COR-L47 (cell line): ENCODE data around the gene KCTD2.
"Not testable (repeated sequence)": the region's sequence is repeated elsewhere in the genome, so short reads cannot be mapped to it uniquely, and the experiment has no call there.

Source experiments
- DNase-seq: peaks from one replicate; lab custom pipeline; 2025; lab: John Stamatoyannopoulos, UW

Gene KCTD2

GRCh38 chr17:75051941-75052340 lies 4.9 kb downstream of the KCTD2 start:
- no peak for DNase-seq

GRCh38 chr17:75059369-75060345 lies 12.6 kb downstream of the KCTD2 start:
- no peak for DNase-seq

- no peak for DNase-seq
These were observed 13.5 kb downstream of the KCTD2 start for GRCh38 chr17:75060434-75061054.

- no peak for DNase-seq
These were observed 14.0 kb downstream of the KCTD2 start for GRCh38 chr17:75061055-75061438.

GRCh38 chr17:75061618-75062017 lies 14.6 kb downstream of the KCTD2 start:
- no peak for DNase-seq

- DNase-seq, result no peak
These were observed 16.2 kb downstream of the KCTD2 start for GRCh38 chr17:75063201-75063600.

GRCh38 chr17:75063626-75064025 lies 16.6 kb downstream of the KCTD2 start:
- DNase-seq, result no peak

- no peak for DNase-seq
These were observed 17.0 kb downstream of the KCTD2 start for GRCh38 chr17:75064040-75064439.

- DNase-seq, result no peak
These were observed 17.4 kb downstream of the KCTD2 start for GRCh38 chr17:75064460-75064859.

- DNase-seq, result no peak
These were observed 18.0 kb downstream of the KCTD2 start for GRCh38 chr17:75064867-75065561.

GRCh38 chr17:75065562-75066151 lies 18.6 kb downstream of the KCTD2 start:
- no peak for DNase-seq

- no peak for DNase-seq
These were observed 20.8 kb downstream of the KCTD2 start for GRCh38 chr17:75067856-75068255.

- no peak for DNase-seq
These were observed 21.7 kb downstream of the KCTD2 start for GRCh38 chr17:75068750-75069149.

GRCh38 chr17:75069783-75070182 lies 22.8 kb downstream of the KCTD2 start:
- DNase-seq, result peak; percentile 8

- DNase-seq, result not testable (repeated sequence)
These were observed 24.6 kb downstream of the KCTD2 start for GRCh38 chr17:75071478-75072271.

GRCh38 chr17:75072909-75073308 lies 25.9 kb downstream of the KCTD2 start:
- DNase-seq, result not testable (repeated sequence)

- no peak for DNase-seq
These were observed 26.6 kb downstream of the KCTD2 start for GRCh38 chr17:75073618-75074047.

- DNase-seq, result no peak
These were observed 27.5 kb downstream of the KCTD2 start for GRCh38 chr17:75074532-75074931.

GRCh38 chr17:75075597-75076336 lies 28.7 kb downstream of the KCTD2 start:
- DNase-seq, result no peak

GRCh38 chr17:75077072-75077495 lies 30.1 kb downstream of the KCTD2 start:
- no peak for DNase-seq
